K562 treated with DMSO at 1 percent for 48 hours (cell line): Measurements from ENCODE around the gene TSPAN10. TPM values are rescaled to one million over a fixed set of nuclear protein-coding genes. Genes with fewer than 3 reads are reported as not detected.

Source experiments
- total RNA-seq: library from RNA; unstranded; fragments of 300-600 nt; gene quantifications from 2 replicates; pipeline ENCODE4 v1.2.3, GENCODE V29; 2022; ENCODE audit warnings: low replicate concordance; ENCODE audit errors: extremely low read depth

TSPAN10 gene
- total RNA-seq = not detected in 2 replicates

GRCh38 chr17:81636505-81637288, at the start of gene TSPAN10, which contains the start of gene NPLOC4:
TSPAN10 (plus strand) TSS chr17:81637196; CDS start chr17:81642413, 5,217 bp downstream.
NPLOC4 (minus strand) TSS chr17:81637112; CDS start chr17:81636930, 182 bp downstream.

GRCh38 chr17:81656118-81656743, 19.2 kb downstream of the TSPAN10 start, which contains the start of gene PDE6G:
PDE6G (minus strand) TSS chr17:81656542; CDS start chr17:81653305, 3,237 bp downstream.

GRCh38 chr17:81666342-81667191, 29.6 kb downstream of the TSPAN10 start, which contains the start of the genes CCDC137 and OXLD1:
CCDC137 (plus strand) TSS chr17:81666737; CDS start chr17:81666767, 30 bp downstream.
OXLD1 (minus strand) TSS chr17:81666605; CDS start chr17:81666577, 28 bp downstream.

GRCh38 chr17:81683584-81684441, 46.8 kb downstream of the TSPAN10 start, which contains the start of the genes ARL16 and HGS:
ARL16 (minus strand) TSS chr17:81683797; CDS start chr17:81683753, 44 bp downstream.
HGS (plus strand) TSS chr17:81684011; CDS start chr17:81684067, 56 bp downstream.

Other genes with a start within 250 kb of the TSPAN10 start
- not detected in 2 replicates for gene BAHCC1, start 241.7 kb upstream of the TSPAN10 start, total RNA-seq
- gene ACTG1, start 124.4 kb upstream of the TSPAN10 start, total RNA-seq = 609 and 621 TPM in 2 replicates
- not detected in 2 replicates for gene FSCN2, start 108.8 kb upstream of the TSPAN10 start, total RNA-seq
- gene FAAP100, start 84.8 kb upstream of the TSPAN10 start, total RNA-seq = not detected in 2 replicates
- not detected in 2 replicates for gene NPLOC4, start 84 bp upstream of the TSPAN10 start, total RNA-seq
- gene PDE6G, start 19.3 kb downstream of the TSPAN10 start, total RNA-seq = not detected in 2 replicates
- gene OXLD1, start 29.4 kb downstream of the TSPAN10 start, total RNA-seq = not detected in 2 replicates
- gene CCDC137, start 29.5 kb downstream of the TSPAN10 start, total RNA-seq = not detected in 2 replicates
- gene ARL16, start 46.6 kb downstream of the TSPAN10 start, total RNA-seq = not detected in 2 replicates
- gene HGS, start 46.8 kb downstream of the TSPAN10 start, total RNA-seq = not detected in 2 replicates
- not detected in 2 replicates for gene MRPL12, start 66.2 kb downstream of the TSPAN10 start, total RNA-seq
- not detected in 2 replicates for gene SLC25A10, start 75.1 kb downstream of the TSPAN10 start, total RNA-seq
- not detected in 2 replicates for gene GCGR, start 167.0 kb downstream of the TSPAN10 start, total RNA-seq
- gene MCRIP1, start 196.1 kb downstream of the TSPAN10 start, total RNA-seq = not detected in 2 replicates
- gene PPP1R27, start 197.9 kb downstream of the TSPAN10 start, total RNA-seq = not detected in 2 replicates
- 1,566 TPM in 1 of 2 replicates, not detected in the other for gene P4HB, start 223.3 kb downstream of the TSPAN10 start, total RNA-seq
- gene ARHGDIA, start 234.1 kb downstream of the TSPAN10 start, total RNA-seq = 847 TPM in 1 of 2 replicates, not detected in the other